Measurements from ENCODE around the gene MLF2.

DNA sequence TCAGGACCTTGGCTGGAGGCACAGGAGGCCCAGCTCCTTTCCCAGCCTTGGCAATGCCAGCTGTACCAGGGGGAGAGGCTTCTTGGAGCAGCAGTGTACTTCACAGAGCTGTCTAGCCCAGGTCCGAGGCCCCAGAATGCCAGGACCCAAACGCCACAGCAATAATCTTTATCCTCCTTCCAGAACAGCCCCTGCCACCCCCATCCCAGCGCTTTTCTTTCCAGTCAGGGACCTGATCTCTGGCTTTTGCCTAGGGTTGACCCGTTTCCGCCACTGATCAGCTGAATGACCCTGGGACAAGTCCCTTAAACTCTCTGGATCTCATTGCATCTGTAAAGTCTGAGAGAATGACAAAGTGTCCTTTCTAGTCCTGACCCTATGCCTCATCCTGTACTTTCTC, 24.4 kb upstream of the MLF2 start:
- TF ChIP-seq EZH2phosphoT487 (conservative IDR thresholded peaks at IDR 0.05; ENCODE audit: low read length) = no peak
- TF ChIP-seq, protein P1, sequence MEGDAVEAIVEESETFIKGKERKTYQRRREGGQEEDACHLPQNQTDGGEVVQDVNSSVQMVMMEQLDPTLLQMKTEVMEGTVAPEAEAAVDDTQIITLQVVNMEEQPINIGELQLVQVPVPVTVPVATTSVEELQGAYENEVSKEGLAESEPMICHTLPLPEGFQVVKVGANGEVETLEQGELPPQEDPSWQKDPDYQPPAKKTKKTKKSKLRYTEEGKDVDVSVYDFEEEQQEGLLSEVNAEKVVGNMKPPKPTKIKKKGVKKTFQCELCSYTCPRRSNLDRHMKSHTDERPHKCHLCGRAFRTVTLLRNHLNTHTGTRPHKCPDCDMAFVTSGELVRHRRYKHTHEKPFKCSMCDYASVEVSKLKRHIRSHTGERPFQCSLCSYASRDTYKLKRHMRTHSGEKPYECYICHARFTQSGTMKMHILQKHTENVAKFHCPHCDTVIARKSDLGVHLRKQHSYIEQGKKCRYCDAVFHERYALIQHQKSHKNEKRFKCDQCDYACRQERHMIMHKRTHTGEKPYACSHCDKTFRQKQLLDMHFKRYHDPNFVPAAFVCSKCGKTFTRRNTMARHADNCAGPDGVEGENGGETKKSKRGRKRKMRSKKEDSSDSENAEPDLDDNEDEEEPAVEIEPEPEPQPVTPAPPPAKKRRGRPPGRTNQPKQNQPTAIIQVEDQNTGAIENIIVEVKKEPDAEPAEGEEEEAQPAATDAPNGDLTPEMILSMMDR (IDR thresholded peaks at IDR 0.05; ENCODE audit: insufficient read depth, low read length, poor library complexity, severe bottlenecking) = no peak
